COLO829 (cell line): ENCODE results near the gene CCDC183.
"Not testable (repeated sequence)": the region's sequence is repeated elsewhere in the genome, so short reads cannot be mapped to it uniquely, and the experiment has no call there.

Experiments
- DNase-seq: peaks from one replicate; pipeline ENCODE4 v3.0.0; 2012; ENCODE audit warnings: low spot score

CCDC183 gene

DNA sequence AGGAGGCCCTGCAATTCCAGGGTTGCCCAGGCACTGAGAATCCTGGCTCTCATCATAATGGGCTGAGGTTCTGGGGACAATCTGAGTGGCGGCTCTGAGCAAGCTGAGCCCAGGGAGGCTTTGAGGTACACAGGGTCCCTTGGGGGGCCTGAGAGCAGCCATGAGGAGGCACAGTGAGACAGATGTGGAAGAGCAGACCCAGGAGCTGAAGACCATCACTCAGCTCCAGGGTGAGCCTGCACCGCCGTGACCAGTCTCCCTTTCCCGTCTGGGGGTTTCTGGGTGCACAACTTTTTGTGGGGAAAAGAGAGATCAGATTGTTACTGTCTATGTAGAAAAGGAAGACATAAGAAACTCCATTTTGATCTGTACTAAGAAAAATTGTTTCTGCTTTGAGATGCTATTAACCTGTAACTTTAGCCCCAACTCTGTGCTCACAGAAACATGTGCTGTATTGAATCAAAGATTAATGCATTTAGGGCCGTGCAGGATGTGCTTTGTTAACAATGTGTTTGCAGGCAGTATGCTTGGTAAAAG, at the start of gene CCDC183:
Gene CCDC183, plus strand, starts transcription at position 101 of the 537 bp plus-strand sequence. Its CDS starts 60 bp downstream, at position 161.
- DNase-seq = no peak

DNA sequence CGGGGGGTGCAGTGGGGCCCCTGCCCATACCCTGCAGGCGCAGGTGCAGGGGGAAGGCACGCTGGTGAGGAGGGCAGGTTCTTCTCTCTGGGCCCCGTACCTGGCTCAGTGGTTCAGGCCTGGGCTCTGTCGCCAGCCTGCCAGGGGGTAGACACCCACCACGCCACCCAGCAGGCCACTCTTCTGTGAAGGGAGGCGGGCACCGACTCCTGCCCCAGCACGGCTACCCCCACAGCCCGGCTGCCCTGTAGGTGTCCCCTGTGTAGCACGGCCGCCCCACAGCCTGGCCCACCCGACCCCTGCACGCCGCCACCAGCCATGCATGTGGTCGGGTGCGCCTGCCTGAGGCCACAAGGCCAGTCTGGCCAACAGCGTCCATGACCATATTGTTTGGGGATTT, 49.5 kb upstream of the CCDC183 start:
- no peak for DNase-seq

DNA sequence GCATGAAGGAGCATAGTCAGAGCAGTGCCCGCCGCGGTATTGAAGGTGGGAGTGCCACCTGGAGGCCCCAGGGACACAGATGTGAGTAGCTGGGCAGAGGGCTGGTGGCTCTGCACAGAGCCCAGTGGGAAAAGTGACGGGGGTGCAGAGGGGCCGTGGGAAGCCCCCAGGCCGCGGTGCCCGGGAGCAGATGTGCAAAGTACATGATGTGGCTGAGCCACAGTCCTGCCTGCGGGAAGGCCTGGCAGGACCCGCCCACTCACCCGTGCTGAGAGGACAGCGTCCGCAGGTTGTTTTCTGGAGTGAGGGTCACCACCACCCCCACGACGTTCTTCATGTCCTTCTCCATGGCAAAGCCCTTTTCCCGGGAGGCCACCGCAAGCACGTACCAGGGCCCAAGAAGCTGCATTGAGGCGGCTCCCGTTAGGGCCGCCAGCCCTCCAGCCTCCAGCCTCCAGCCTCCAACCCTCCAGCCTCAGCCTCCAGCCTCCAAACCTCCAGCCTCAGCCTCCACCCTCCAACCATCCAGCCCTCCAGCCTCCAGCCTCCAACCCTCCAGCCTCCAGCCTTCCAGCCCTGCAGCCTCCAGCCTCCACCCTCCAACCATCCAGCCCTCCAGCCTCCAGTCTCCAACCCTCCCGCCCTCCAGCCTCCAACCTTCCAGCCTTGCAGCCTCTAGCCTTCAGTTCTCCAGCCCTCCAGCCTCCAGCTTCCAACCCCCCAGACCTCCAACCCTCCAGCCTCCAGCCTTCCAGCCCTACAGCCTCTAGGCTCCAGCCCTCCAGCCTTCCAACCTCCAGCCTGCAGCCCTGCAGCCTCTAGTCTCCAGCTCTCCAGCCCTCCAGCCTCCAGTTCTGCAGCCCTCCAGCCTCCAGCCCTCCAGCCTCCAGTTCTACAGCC, 48.7 kb upstream of the CCDC183 start:
- no peak for DNase-seq

DNA sequence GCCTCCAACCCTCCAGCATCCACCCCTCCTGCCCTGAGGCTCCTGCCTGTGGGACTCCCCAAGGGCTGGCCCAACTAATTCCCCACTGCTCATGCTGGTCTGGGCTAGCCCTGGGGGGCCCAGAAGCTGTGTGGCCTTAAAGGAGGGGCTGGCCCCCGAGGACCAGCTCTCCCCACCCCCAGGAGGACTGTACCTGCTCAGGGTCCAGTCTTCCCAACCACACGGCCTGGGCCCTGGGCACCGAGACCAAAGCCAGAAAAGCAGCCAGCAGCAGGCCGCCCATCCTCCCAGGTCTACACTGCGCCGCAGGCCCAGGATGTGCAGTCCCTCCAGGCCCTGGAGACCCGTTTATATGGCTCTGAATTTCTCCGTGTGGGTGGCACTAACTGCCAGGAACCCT, 47.9 kb upstream of the CCDC183 start, which contains the start of gene LCN6:
Gene LCN6, minus strand, starts transcription at position 325 of the 400 bp plus-strand sequence. Its CDS starts 42 bp downstream, at position 283.
- DNase-seq = no peak

- no peak for DNase-seq
These were observed 47.2 kb upstream of the CCDC183 start for GRCh38 chr9:136748666-136749611.

DNA sequence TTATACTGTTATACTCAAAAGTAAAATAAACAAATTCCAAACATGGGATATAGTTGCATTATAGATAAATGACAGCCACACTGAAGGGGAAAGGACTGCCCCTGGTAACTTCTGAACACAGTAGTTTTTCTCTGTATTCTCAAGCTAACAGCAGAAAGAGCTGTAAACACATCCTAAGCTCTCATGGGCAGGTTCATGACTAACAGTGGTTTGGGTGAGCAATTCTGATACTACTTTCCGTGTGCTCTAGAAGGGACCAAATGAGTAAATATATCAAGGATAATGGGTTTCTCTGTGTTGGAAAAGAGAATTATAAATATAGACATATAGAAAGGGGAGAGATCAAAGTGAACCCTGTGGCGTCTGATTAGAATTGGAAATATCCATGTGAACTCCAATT, 45.6 kb upstream of the CCDC183 start:
- no peak for DNase-seq

DNA sequence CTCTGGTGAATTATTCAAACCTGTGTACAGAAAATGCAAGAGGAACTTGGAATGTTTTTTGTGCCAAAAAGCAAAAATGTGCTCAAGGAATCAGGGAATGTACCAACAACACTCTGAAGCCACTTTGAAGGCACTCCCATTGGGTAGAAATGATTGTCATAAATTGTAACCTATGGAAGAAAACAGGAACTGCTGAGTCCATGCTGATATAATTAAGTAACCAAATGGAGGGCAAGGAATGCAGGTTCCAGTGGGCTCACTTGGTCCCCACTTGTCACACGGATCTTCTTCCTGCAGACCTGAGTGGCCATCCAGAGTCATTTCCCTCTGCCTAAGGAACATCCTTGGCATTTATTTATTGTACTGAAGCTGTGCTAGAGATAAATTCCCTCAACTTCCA, 44.9 kb upstream of the CCDC183 start:
- DNase-seq = no peak

- no peak for DNase-seq
These were observed 44.3 kb upstream of the CCDC183 start for GRCh38 chr9:136751814-136752213.

DNA sequence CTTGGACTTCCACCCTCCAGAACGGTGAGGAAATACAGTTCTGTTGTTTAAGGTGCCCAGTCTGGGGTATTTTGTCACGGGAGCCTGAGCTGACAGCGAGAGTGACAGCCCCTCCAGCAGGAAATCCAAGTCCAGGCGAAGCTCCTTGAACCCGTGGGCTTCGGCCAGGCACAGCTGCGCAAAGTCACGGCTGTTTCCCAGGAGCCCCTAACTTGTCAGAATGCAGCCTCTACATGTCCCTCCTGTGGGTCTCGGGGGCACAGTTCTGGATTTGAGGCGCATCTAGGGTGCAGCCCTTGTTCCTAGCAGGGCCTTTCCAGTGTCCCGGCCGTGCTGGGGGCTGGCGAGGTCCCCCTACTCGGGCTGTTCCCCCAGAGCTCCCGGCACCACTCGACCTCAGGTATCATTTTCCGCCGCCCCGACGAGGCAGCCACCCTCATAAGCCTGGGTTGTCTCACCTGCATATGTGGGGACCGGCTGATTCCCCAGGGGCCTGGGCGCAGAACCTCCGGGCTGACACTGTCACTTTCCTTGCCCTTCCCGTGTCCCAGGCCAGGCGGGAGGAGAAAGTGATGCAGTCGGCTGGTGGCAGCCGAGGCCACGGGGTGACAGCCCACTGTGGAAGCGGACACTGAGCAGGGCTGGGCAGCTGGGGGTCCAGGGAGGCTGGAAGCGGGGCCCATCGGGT, 42.6 kb upstream of the CCDC183 start:
- DNase-seq = no peak

- DNase-seq = no peak
These were observed 42.0 kb upstream of the CCDC183 start for GRCh38 chr9:136754059-136754572.

- DNase-seq = no peak
These were observed 41.4 kb upstream of the CCDC183 start for GRCh38 chr9:136754626-136755301.

- DNase-seq = not testable (repeated sequence)
These were observed 40.6 kb upstream of the CCDC183 start for GRCh38 chr9:136755302-136756133.

DNA sequence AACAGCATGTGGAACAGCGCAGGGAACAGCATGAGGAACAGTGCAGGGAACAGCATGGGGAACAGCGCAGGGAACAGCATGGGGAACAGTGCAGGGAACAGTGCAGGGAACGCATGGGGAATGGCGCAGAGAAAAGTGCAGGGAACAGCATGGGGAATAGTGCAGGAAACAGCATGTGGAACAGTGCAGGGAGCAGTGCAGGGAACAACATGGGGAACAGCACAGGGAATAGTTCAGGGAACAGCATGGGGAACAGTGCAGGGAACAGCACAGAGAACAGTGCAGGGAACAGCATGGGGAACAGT, 40.1 kb upstream of the CCDC183 start:
- DNase-seq = no peak

- DNase-seq = no peak
These were observed 39.3 kb upstream of the CCDC183 start for GRCh38 chr9:136756836-136757235.

DNA sequence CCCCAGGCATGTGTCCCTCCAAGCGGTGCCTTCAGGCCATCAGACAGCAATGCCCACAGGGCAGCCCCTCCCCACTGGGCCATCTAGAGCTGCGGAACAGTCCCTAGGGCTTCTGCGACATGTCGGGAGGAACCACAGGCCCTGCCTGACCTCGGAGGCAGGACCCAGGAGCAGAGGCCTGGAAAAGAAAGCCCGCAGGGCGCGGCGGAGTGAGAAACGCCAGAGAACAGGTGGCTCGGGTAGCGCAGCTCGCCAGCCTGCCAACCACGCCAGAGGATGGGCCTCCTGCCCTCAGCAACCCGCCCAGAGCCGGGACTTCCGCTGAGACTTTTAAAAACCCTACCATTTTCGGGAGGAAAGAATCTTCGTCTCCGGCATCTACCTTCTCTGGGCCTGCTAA, 38.8 kb upstream of the CCDC183 start:
- DNase-seq = no peak

DNA sequence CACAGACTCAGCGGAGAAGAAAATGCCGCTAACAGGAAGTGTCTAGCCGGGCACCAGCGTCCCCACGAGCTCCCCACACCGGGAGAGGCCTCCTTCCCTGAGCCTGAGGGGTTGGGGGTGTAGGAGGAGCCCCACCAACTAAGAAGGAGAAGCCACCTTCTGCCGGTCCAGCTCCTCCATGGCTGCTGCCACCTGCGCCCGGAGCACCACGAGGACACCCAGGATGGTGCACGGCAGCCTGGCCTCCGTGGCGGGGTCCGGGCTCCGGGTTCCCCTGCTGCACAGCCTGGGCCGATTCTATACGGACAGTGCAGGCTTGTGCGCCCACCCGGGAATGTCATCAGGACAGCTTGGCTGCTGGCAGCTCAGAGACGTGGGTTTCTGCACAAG, 38.4 kb upstream of the CCDC183 start:
- no peak for DNase-seq

DNA sequence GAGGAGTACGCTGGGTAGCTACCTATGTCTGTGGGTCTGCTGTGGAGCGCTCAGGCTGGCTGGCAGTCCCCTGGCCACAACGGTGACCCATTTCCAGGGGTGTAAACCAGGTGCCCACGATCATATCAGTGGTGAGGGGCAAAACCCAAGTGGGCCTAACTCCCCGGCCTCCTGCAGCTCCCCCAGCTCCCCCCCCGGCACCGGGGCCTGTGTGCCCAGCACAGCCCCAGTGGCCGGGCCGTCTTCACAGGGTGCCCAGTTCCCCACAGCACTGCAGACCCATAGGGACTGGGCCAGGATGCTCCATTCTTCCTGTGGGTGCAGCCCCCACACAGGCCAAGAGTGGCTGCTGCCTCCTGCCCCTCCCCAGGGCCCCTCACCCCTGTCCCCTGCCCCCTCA, 37.1 kb upstream of the CCDC183 start:
- no peak for DNase-seq

DNA sequence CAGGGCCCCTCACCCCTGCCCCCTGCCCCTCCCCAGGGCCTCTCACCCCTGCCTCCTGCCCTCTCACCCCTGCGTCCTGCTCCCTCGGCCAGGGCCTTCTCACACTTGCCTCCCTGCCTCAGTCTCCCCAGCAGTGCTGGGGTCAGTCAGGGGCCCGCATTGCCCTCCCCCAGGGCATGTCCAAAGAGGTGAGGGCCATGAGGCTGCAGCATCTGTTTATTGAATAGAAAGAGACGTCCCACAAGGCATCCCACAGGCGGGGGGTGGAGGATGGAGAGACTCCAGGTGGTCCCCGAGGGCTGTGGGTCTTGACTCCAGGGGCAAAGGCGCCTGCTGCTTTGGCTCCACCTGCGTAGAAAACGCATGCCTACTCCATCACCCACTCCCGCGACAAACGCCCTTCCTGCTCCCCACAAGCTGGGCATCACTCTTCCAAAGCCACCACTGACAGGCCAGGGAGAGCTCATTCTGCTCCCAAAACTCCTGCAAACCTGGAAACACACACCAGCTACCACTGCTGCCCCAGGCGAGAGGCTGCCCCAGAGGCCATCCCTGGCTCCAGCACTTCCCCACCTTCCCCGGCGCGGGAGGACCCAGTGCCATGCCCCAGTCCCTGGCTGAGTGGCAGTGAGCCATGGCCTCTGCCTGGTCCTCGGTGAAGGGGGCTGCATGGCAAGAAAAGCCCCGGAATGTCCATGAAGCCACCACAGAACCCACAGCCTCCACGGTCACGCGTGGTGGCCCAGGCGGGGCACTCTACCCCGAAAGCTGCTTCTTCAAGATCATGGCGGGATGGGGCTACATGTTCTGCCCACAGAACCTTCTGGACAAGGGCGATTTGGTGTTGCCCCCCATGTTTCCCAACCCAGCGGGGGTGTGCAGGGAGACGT, 36.5 kb upstream of the CCDC183 start:
- DNase-seq = no peak

GRCh38 chr9:136760424-136760823, 35.7 kb upstream of the CCDC183 start:
- no peak for DNase-seq
